SK-N-SH (cell line): ENCODE data around the gene HMG20A. TPM values are rescaled to one million over a fixed set of nuclear protein-coding genes. Genes with fewer than 3 reads are reported as not detected.

ENCODE experiments used
- CTCF ChIA-PET: fragments of 300-600, 350-600 bp; formaldehyde crosslinking; extraction: SDS; loops from one replicate; lab custom pipeline; 2021; lab: Yijun Ruan, JAX
- POLR2A ChIA-PET: fragments of 350-600 bp; sonication (Branson Sonifier 250); formaldehyde crosslinking; extraction: SDS; loops from one replicate; lab custom pipeline; 2020; ENCODE audit warnings: antibody characterized with exemption, inconsistent platforms; lab: Yijun Ruan, JAX
- DNase-seq: peaks from one replicate; pipeline ENCODE4 v3.0.0; 2012
- H2AFZ ChIP-seq: fragments of 200-600 bp; sonication (generic); 2 replicates; pipeline ENCODE4 v1.8.1; 2016; ENCODE audit warnings: antibody characterized with exemption, mild to moderate bottlenecking, low read depth
- H3F3A ChIP-seq: fragments of 200-600 bp; sonication (generic); replicated peaks from 2 replicates; pipeline ENCODE3; 2016; ENCODE audit warnings: antibody characterized with exemption, mild to moderate bottlenecking; ENCODE audit not compliant: insufficient read depth
- H3K27ac ChIP-seq, 2 experiments: fragments of 200-500 bp in 1 of 2; fragments of 200-600 bp in 1 of 2; sonication (Bioruptor generic) in 1 of 2; sonication (generic), shearing (Covaris generic) in 1 of 2; 2 replicates each; pipeline versions ENCODE4 v1.5.1 to v1.6.1; 2014 to 2016; ENCODE audit warnings: low read depth in 2 of 2, inconsistent platforms in 1 of 2, low read length in 1 of 2, mild to moderate bottlenecking in 1 of 2, mixed read lengths in 1 of 2
- H3K27me3 ChIP-seq: fragments of 200-600 bp; sonication (generic), shearing (Covaris generic); 2 replicates; pipeline ENCODE4 v1.6.1; 2016; ENCODE audit warnings: mixed run types; ENCODE audit not compliant: insufficient read depth
- H3K36me3 ChIP-seq, 2 experiments: fragments of 200-500 bp in 1 of 2; fragments of 200-600 bp in 1 of 2; sonication (Bioruptor generic) in 1 of 2; sonication (generic) in 1 of 2; replicated peaks in 1 of 2; 2 replicates each; pipeline versions ENCODE3 to v1.5.1; 2014 to 2016; ENCODE audit warnings: low read length in 1 of 2, mild to moderate bottlenecking in 1 of 2; ENCODE audit not compliant: insufficient read depth in 2 of 2, control insufficient read depth in 1 of 2
- H3K4me1 ChIP-seq, 2 experiments: fragments of 200-500 bp in 1 of 2; fragments of 200-600 bp in 1 of 2; sonication (Bioruptor generic) in 1 of 2; sonication (generic), shearing (Covaris generic) in 1 of 2; 2 replicates each; pipeline versions ENCODE4 v1.5.1 to v1.6.1; 2014 to 2016; ENCODE audit warnings: low read depth in 1 of 2, low read length in 1 of 2, mixed run types in 1 of 2; ENCODE audit not compliant: insufficient read depth in 2 of 2, control insufficient read depth in 1 of 2
- H3K4me2 ChIP-seq: fragments of 200-600 bp; sonication (generic), shearing (Covaris generic); 2 replicates; pipeline ENCODE4 v1.6.1; 2017; ENCODE audit warnings: mixed run types
- H3K4me3 ChIP-seq, 2 experiments: fragments of 200-500 bp in 1 of 2; fragments of 200-600 bp in 1 of 2; sonication (Bioruptor generic) in 1 of 2; sonication (generic), shearing (Covaris generic) in 1 of 2; 2 replicates each; pipeline versions ENCODE4 v1.5.1 to v1.8.1; 2014 to 2016; ENCODE audit warnings: low read depth in 2 of 2, inconsistent platforms in 1 of 2, low read length in 1 of 2, mild to moderate bottlenecking in 1 of 2, mixed read lengths in 1 of 2, moderate library complexity in 1 of 2
- H3K79me2 ChIP-seq: fragments of 200-600 bp; sonication (generic); 2 replicates; pipeline ENCODE4 v1.8.1; 2017; ENCODE audit warnings: mild to moderate bottlenecking; ENCODE audit not compliant: insufficient read depth
- H3K9ac ChIP-seq: fragments of 200-600 bp; sonication (generic); 2 replicates; pipeline ENCODE4 v1.6.1; 2017; ENCODE audit warnings: mixed run types
- H3K9me2 ChIP-seq: fragments of 200-600 bp; sonication (generic); 2 replicates; pipeline ENCODE4 v1.6.1; 2017; ENCODE audit warnings: mixed run types
- H3K9me3 ChIP-seq: fragments of 200-600 bp; sonication (generic); 2 replicates; pipeline ENCODE4 v1.6.1; 2017; ENCODE audit warnings: mixed run types, mild to moderate bottlenecking, moderate library complexity
- H4K20me1 ChIP-seq: fragments of 200-600 bp; sonication (generic); 2 replicates; pipeline ENCODE4 v1.6.1; 2017; ENCODE audit warnings: mild to moderate bottlenecking, mixed run types; ENCODE audit not compliant: insufficient read depth
- CHD2 ChIP-seq: fragments of 150-350 bp; IDR thresholded peaks from 2 replicates; pipeline ENCODE4 v1.6.1; 2018; ENCODE audit warnings: low read length; ENCODE audit not compliant: partially characterized antibody
- FOSL2 ChIP-seq: IDR thresholded peaks from 2 replicates; pipeline ENCODE4 v1.4.0; 2012; ENCODE audit warnings: low read depth, mild to moderate bottlenecking, moderate library complexity, borderline replicate concordance
- MXI1 ChIP-seq: IDR thresholded peaks from 2 replicates; pipeline ENCODE4 v1.6.1; 2012; ENCODE audit warnings: mild to moderate bottlenecking, low read depth, low read length, improper control_type of control experiment
- RCOR1 ChIP-seq: fragments of 150-350 bp; IDR thresholded peaks from 2 replicates; pipeline ENCODE4 v1.6.1; 2017; ENCODE audit warnings: antibody characterized with exemption, low read length
- RXRA ChIP-seq: IDR thresholded peaks from 2 replicates; pipeline ENCODE4 v1.4.0; 2012; ENCODE audit warnings: low read depth, mild to moderate bottlenecking, borderline replicate concordance
- SIN3A ChIP-seq: IDR thresholded peaks from 2 replicates; pipeline ENCODE4 v1.6.1; 2012; ENCODE audit warnings: low read depth, mild to moderate bottlenecking, low read length, moderate library complexity, borderline replicate concordance
- YY1 ChIP-seq: IDR thresholded peaks from 2 replicates; pipeline ENCODE4 v1.4.0; 2012; ENCODE audit warnings: low read depth, mild to moderate bottlenecking
- WGBS: methylation state at CpG from one replicate; pipeline ENCODE4 v1.1.6; 2017; ENCODE audit warnings: low lambda C conversion rate; 5-methylcytosine and 5-hydroxymethylcytosine counted together
- polyA plus RNA-seq, 3 experiments: library from polyadenylated mRNA; depleted of rRNA; stranded (reverse); fragments of >200 nt; gene quantifications; 2 replicates each; pipeline ENCODE4 v1.2.3, GENCODE V29; 2012
- TF ChIP-seq, protein P1 (sequence below): IDR thresholded peaks from 2 replicates; pipeline ENCODE4 v1.6.1; 2012; ENCODE audit warnings: mild to moderate bottlenecking, low read depth, low read length, moderate library complexity

HMG20A gene
- polyA plus RNA-seq, 1 of the 3 experiments (the other 2 are of a cell fraction), result 27.7 TPM

DNA sequence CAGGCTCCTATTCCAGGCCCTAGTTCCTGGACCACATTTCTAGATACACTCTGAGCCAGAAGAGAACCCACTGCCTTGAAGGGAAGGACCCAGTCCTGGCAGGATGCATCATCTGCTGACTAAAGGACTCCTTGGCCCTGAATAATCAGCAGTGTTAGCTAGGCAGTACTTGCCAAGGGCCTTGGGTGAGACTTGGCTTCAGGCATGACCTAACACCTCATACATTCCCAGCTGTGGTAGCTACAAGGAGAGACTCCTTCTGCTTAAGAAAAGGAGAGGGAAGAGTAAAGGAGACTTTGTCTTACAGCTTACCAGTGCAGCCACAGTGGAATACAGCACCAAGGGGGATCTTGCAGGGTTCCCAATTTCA lies 27.2 kb upstream of the HMG20A start:
- no peak overlapping the region for H3K4me2 ChIP-seq
- peaks cover under 1% of the 10 kb centered on the region for H3F3A ChIP-seq
- H2AFZ ChIP-seq, result no peak overlapping the region
- no peak overlapping the region for H3K9ac ChIP-seq
- peaks cover 84% of the 10 kb centered on the region for H4K20me1 ChIP-seq
- H3K9me3 ChIP-seq, result 0 out of 2 replicates have a peak, but pooled peaks cover 17% of the 10 kb centered on the region
- peaks cover 0 to 5% of the 10 kb centered on the region in 2 experiments; a peak in 2 of 4 replicates for H3K4me1 ChIP-seq
- ChIA-PET POLR2A (interaction anchor here (0.5 kb wide), 1 partner anchor 8 kb away, joined by 3 read pairs; no protein-coding TSS in a partner anchor), CTCF (no interaction called here)
- peaks cover 100% of the 10 kb centered on the region for H3K79me2 ChIP-seq
- TF ChIP-seq RXRA (no peak), RCOR1 (no peak), MXI1 (no peak), YY1 (no peak), CHD2 (no peak)
- no peak overlapping the region for H3K4me3 ChIP-seq
- no peak overlapping the region for H3K27ac ChIP-seq
- H3K9me2 ChIP-seq, result no peaks in the 10 kb centered on the region
- H3K27me3 ChIP-seq, result no peaks in the 10 kb centered on the region
- peaks cover 0 to 16% of the 10 kb centered on the region in 2 experiments for H3K36me3 ChIP-seq
- DNase-seq, result no peak

DNA sequence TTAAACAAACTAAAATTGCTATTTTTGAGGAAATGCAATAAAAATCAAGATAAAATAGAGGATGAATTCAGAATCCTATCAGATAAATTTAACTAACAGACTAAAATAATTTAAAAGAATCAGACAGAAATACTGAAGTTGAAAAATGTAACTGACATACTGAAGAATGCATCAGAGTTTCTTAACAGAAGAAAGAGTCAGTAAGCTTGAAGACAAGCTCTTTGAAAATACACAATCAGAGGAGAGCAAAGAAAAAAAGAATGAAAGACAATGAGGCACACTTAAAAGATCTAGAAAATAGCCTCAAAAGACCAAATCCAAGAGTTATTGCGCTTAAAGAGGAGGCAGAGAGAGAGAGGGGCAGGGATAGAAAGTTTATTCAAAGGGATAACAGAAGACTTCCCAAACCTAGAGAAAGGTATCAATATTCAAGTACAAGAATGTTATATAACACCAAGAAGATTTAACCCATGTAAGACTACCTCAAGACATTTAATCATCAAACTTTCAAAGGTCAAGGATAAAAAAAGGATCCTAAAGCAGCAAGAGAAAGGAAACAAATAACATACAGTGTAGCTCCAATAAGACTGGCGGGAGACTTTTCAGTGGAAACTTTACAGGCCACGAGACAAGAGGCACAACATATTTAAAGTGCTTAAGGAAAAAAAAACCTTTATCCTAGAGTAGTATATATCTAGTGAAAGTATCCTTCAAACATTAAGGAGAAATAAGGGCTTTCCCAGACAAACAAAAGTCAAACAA lies 25.5 kb upstream of the HMG20A start:
- no peak for DNase-seq

More for the DNA sequence above, 25.5 kb upstream of the HMG20A start:
- Histone ChIP-seq H3K36me3 (peaks cover 0 to 33% of the 10 kb centered on the region in 2 experiments), H3K9me2 (no peaks in the 10 kb centered on the region), H2AFZ (no peak overlapping the region), H3K4me3 (no peak overlapping the region), H3K9me3 (0 out of 2 replicates have a peak, but pooled peaks cover 33% of the 10 kb centered on the region), H3K4me2 (no peak overlapping the region), H4K20me1 (peaks cover 67% of the 10 kb centered on the region), H3K27me3 (no peaks in the 10 kb centered on the region), H3K4me1 (peaks cover 0 to 5% of the 10 kb centered on the region in 2 experiments; a peak in 2 of 4 replicates), H3F3A (peaks cover 6% of the 10 kb centered on the region), H3K9ac (no peak overlapping the region), H3K27ac (no peak overlapping the region), H3K79me2 (peaks cover 100% of the 10 kb centered on the region)
- ChIA-PET POLR2A (no interaction called here), CTCF (no interaction called here)
- WGBS, result 89% methylated on average over 3 of the region's 3 CpGs
- TF ChIP-seq, protein P1, sequence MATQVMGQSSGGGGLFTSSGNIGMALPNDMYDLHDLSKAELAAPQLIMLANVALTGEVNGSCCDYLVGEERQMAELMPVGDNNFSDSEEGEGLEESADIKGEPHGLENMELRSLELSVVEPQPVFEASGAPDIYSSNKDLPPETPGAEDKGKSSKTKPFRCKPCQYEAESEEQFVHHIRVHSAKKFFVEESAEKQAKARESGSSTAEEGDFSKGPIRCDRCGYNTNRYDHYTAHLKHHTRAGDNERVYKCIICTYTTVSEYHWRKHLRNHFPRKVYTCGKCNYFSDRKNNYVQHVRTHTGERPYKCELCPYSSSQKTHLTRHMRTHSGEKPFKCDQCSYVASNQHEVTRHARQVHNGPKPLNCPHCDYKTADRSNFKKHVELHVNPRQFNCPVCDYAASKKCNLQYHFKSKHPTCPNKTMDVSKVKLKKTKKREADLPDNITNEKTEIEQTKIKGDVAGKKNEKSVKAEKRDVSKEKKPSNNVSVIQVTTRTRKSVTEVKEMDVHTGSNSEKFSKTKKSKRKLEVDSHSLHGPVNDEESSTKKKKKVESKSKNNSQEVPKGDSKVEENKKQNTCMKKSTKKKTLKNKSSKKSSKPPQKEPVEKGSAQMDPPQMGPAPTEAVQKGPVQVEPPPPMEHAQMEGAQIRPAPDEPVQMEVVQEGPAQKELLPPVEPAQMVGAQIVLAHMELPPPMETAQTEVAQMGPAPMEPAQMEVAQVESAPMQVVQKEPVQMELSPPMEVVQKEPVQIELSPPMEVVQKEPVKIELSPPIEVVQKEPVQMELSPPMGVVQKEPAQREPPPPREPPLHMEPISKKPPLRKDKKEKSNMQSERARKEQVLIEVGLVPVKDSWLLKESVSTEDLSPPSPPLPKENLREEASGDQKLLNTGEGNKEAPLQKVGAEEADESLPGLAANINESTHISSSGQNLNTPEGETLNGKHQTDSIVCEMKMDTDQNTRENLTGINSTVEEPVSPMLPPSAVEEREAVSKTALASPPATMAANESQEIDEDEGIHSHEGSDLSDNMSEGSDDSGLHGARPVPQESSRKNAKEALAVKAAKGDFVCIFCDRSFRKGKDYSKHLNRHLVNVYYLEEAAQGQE, result no peak
- TF ChIP-seq SIN3A, result no peak
- TF ChIP-seq FOSL2, result no peak
- TF ChIP-seq CHD2, result no peak
